HEK293 (cell line): Measurements from ENCODE around the gene TCF12.

ENCODE experiments used
- CTCF ChIA-PET: fragments of 350-600 bp; formaldehyde crosslinking; extraction: SDS; loops from one replicate; lab custom pipeline; 2021; ENCODE audit warnings: antibody characterized with exemption; lab: Yijun Ruan, JAX
- POLR2A ChIA-PET: fragments of 300-600 bp; formaldehyde crosslinking; extraction: SDS; loops from one replicate; lab custom pipeline; 2020; ENCODE audit warnings: antibody characterized with exemption, inconsistent platforms; lab: Yijun Ruan, JAX
- H3K27ac ChIP-seq: fragments of 200-500 bp; sonication (Bioruptor generic); 2 replicates; pipeline ENCODE4 v1.5.1; 2014; ENCODE audit warnings: low read depth, low read length, control low read depth, inconsistent platforms; ENCODE audit errors: extremely low read depth
- H3K36me3 ChIP-seq, 2 experiments: fragments of 200-500 bp in 1 of 2; sonication (Bioruptor generic) in 1 of 2; 1 replicate in 1 of 2; 2 replicates in 1 of 2; pipeline ENCODE4 v1.5.1; 2014 to 2017; ENCODE audit warnings: inconsistent platforms in 2 of 2, low read length in 2 of 2; ENCODE audit not compliant: control insufficient read depth in 2 of 2, insufficient read depth in 1 of 2
- H3K4me1 ChIP-seq: fragments of 200-500 bp; sonication (Bioruptor generic); 2 replicates; pipeline ENCODE4 v1.5.1; 2014; ENCODE audit warnings: mild to moderate bottlenecking, low read length, inconsistent platforms; ENCODE audit not compliant: control insufficient read depth, insufficient read depth
- H3K4me3 ChIP-seq: 2 replicates; pipeline ENCODE4 v1.5.1; 2011; ENCODE audit warnings: low read depth, mild to moderate bottlenecking, control low read depth, low read length, moderate library complexity
- H3K9me3 ChIP-seq: fragments of 200-500 bp; sonication (Bioruptor generic); 2 replicates; pipeline ENCODE4 v1.5.1; 2014; ENCODE audit warnings: low read depth, low read length, inconsistent platforms; ENCODE audit not compliant: control insufficient read depth, insufficient read depth
- ELK4 ChIP-seq: IDR thresholded peaks from 2 replicates; pipeline ENCODE4 v1.6.1; 2011; ENCODE audit warnings: mild to moderate bottlenecking, low read depth, low read length, borderline replicate concordance
- KLF17 ChIP-seq: fragments of 450-650 bp; formaldehyde crosslinking; IDR thresholded peaks from 2 replicates; pipeline ENCODE4 v1.5.1; 2016; ENCODE audit warnings: missing biosample characterization, missing genetic modification characterization
- PATZ1 ChIP-seq: fragments of 450-650 bp; formaldehyde crosslinking; IDR thresholded peaks from 2 replicates; pipeline ENCODE4 v1.5.1; 2016; ENCODE audit warnings: missing biosample characterization, missing genetic modification characterization
- PRDM2 ChIP-seq: fragments of 450-650 bp; formaldehyde crosslinking; IDR thresholded peaks from 2 replicates; pipeline ENCODE4 v1.5.1; 2016; ENCODE audit warnings: missing biosample characterization, missing genetic modification characterization, borderline replicate concordance
- PRDM6 ChIP-seq: fragments of 450-650 bp; formaldehyde crosslinking; IDR thresholded peaks from 2 replicates; pipeline ENCODE4 v1.5.1; 2017; ENCODE audit warnings: missing biosample characterization, missing genetic modification characterization
- ZBTB17 ChIP-seq: fragments of 450-650 bp; formaldehyde crosslinking; IDR thresholded peaks from 2 replicates; pipeline ENCODE4 v1.5.1; 2016; ENCODE audit warnings: missing biosample characterization, missing genetic modification characterization
- ZBTB8A ChIP-seq: fragments of 450-650 bp; formaldehyde crosslinking; IDR thresholded peaks from 2 replicates; pipeline ENCODE4 v1.5.1; 2016; ENCODE audit warnings: missing biosample characterization, missing genetic modification characterization
- ZFP3 ChIP-seq: fragments of 450-650 bp; formaldehyde crosslinking; IDR thresholded peaks from 2 replicates; pipeline ENCODE4 v1.5.1; 2016; ENCODE audit warnings: low read depth, missing biosample characterization, missing genetic modification characterization
- ZFP41 ChIP-seq: fragments of 450-650 bp; formaldehyde crosslinking; IDR thresholded peaks from 2 replicates; pipeline ENCODE4 v1.5.1; 2016; ENCODE audit warnings: missing biosample characterization, missing genetic modification characterization, borderline replicate concordance
- ZNF112 ChIP-seq: fragments of 450-650 bp; formaldehyde crosslinking; IDR thresholded peaks from 2 replicates; pipeline ENCODE4 v1.5.0; 2017; ENCODE audit warnings: missing biosample characterization, missing genetic modification characterization
- ZNF501 ChIP-seq: fragments of 450-650 bp; formaldehyde crosslinking; IDR thresholded peaks from 2 replicates; pipeline ENCODE4 v1.5.1; 2016; ENCODE audit warnings: missing biosample characterization, missing genetic modification characterization
- ZNF513 ChIP-seq: fragments of 450-650 bp; IDR thresholded peaks from 2 replicates; pipeline ENCODE4 v1.5.1; 2018; ENCODE audit warnings: missing biosample characterization, missing genetic modification characterization
- ZNF514 ChIP-seq: fragments of 450-650 bp; formaldehyde crosslinking; IDR thresholded peaks from 2 replicates; pipeline ENCODE4 v1.5.1; 2016; ENCODE audit warnings: missing biosample characterization, missing genetic modification characterization
- ZNF548 ChIP-seq: fragments of 450-650 bp; formaldehyde crosslinking; IDR thresholded peaks from 2 replicates; pipeline ENCODE4 v1.5.1; 2016; ENCODE audit warnings: missing biosample characterization, missing genetic modification characterization
- ZNF558 ChIP-seq: fragments of 450-650 bp; formaldehyde crosslinking; IDR thresholded peaks from 2 replicates; pipeline ENCODE4 v1.5.1; 2016; ENCODE audit warnings: missing biosample characterization, missing genetic modification characterization
- ZNF580 ChIP-seq: fragments of 450-650 bp; formaldehyde crosslinking; IDR thresholded peaks from 2 replicates; pipeline ENCODE4 v1.5.1; 2016; ENCODE audit warnings: missing biosample characterization, missing genetic modification characterization
- ZNF624 ChIP-seq: fragments of 450-650 bp; formaldehyde crosslinking; IDR thresholded peaks from 2 replicates; pipeline ENCODE4 v1.5.1; 2017; ENCODE audit warnings: missing biosample characterization, missing genetic modification characterization
- ZNF658 ChIP-seq: fragments of 450-650 bp; formaldehyde crosslinking; IDR thresholded peaks from 2 replicates; pipeline ENCODE4; 2016; ENCODE audit warnings: missing biosample characterization, missing genetic modification characterization
- ZNF837 ChIP-seq: fragments of 450-650 bp; formaldehyde crosslinking; IDR thresholded peaks from 2 replicates; pipeline ENCODE4 v1.5.1; 2016; ENCODE audit warnings: missing biosample characterization, missing genetic modification characterization
- ZSCAN16 ChIP-seq: fragments of 450-650 bp; formaldehyde crosslinking; IDR thresholded peaks from 2 replicates; pipeline ENCODE4 v1.5.1; 2016; ENCODE audit warnings: missing biosample characterization, missing genetic modification characterization

The TCF12 gene

GRCh38 chr15:56965231-56966013 lies 47.0 kb downstream of the TCF12 start:
- no peak overlapping the region for H3K27ac ChIP-seq
- H3K9me3 ChIP-seq: no peaks in the 10 kb centered on the region
- TF ChIP-seq ZNF514 (tag by site-specific recombination) (no peak), PATZ1 (tag by site-specific recombination) (no peak), PRDM6 (no peak)
- TF ChIP-seq, all 188 proteins: peak for 0
- CTCF ChIA-PET: interaction anchor here (0.6 kb wide), 1 partner anchor 475 kb away, joined by 4 read pairs; no protein-coding TSS in a partner anchor
- POLR2A ChIA-PET: no interaction called here
- no peaks in the 10 kb centered on the region; a peak in 1 of 3 replicates for H3K36me3 ChIP-seq
- H3K4me1 ChIP-seq: peaks cover 4% of the 10 kb centered on the region
- no peak overlapping the region for H3K4me3 ChIP-seq

GRCh38 chr15:56967336-56967735 lies 48.9 kb downstream of the TCF12 start:
- TF ChIP-seq KLF17 (tag by site-specific recombination) (no peak), ZNF112 (no peak), ZNF558 (tag by site-specific recombination) (no peak), ZBTB8A (no peak), ZFP3 (no peak), ZNF548 (tag by site-specific recombination) (no peak), ZNF580 (tag by site-specific recombination) (no peak), ZBTB17 (tag by site-specific recombination) (no peak), ZNF837 (tag by site-specific recombination) (no peak), PRDM2 (no peak), ZNF658 (tag by site-specific recombination) (no peak), ZNF624 (tag by site-specific recombination) (no peak), ZNF501 (tag by site-specific recombination) (no peak), ZNF513 (tag by site-specific recombination) (no peak), ZSCAN16 (no peak), ZFP41 (tag by site-specific recombination) (no peak), ELK4 (no peak)
- H3K36me3 ChIP-seq: no peaks in the 10 kb centered on the region
- no peak overlapping the region for H3K4me3 ChIP-seq
- H3K4me1 ChIP-seq: peaks cover 7% of the 10 kb centered on the region
- no peak overlapping the region for H3K27ac ChIP-seq
- ChIA-PET CTCF (no interaction called here), POLR2A (no interaction called here)
- H3K9me3 ChIP-seq: no peaks in the 10 kb centered on the region
